Bronchial epithelial cell (primary cell): ENCODE measurements around the gene NFYA. TPM values are rescaled to one million over a fixed set of nuclear protein-coding genes. Genes with fewer than 3 reads are reported as not detected.

Source experiments
- DNase-seq: peaks from one replicate; pipeline ENCODE4 v3.0.0-alpha.2; 2010; ENCODE audit warnings: low read depth
- FAIRE-seq: peaks from 2 replicates; lab custom pipeline; 2011; peaks lifted over from hg19 to GRCh38; lab: Jason Lieb, UNC
- H3K27me3 ChIP-seq: 2 replicates; pipeline ENCODE4 v1.5.1; 2011; ENCODE audit warnings: low read length; ENCODE audit not compliant: control insufficient read depth, insufficient read depth
- H3K36me3 ChIP-seq: 2 replicates; pipeline ENCODE4 v1.5.1; 2011; ENCODE audit warnings: low read length; ENCODE audit not compliant: control insufficient read depth, insufficient read depth
- H3K4me3 ChIP-seq: 2 replicates; pipeline ENCODE4 v1.5.1; 2011; ENCODE audit warnings: mild to moderate bottlenecking, low read depth, low read length, control low read depth
- CTCF ChIP-seq: IDR thresholded peaks from 2 replicates; pipeline ENCODE4 v1.5.1; 2011; ENCODE audit warnings: mild to moderate bottlenecking, moderate library complexity, low read length, control low read depth, inconsistent platforms; ENCODE audit not compliant: insufficient read depth, severe bottlenecking
- total RNA-seq: library from RNA; depleted of rRNA; stranded (reverse); fragments of >200 nt; gene quantifications from 2 replicates; pipeline ENCODE4 v1.2.1, GENCODE V29; 2014

The NFYA gene
- total RNA-seq, 1 donor from 2014 or later: 20.5 TPM

- H3K27me3 ChIP-seq: no peaks in the 10 kb centered on the region
Measured at GRCh38 chr6:41053041-41053440, 19.7 kb upstream of the NFYA start, which contains the start of gene APOBEC2. APOBEC2 (plus strand) TSS chr6:41053202; CDS start chr6:41053348, 146 bp downstream.

GRCh38 chr6:41054511-41054910 is 18.3 kb upstream of the NFYA start:
- no peaks in the 10 kb centered on the region for H3K27me3 ChIP-seq
- no peak for DNase-seq
- H3K36me3 ChIP-seq: no peaks in the 10 kb centered on the region
- TF ChIP-seq CTCF: no peak
- H3K4me3 ChIP-seq: no peak overlapping the region
- no peak for FAIRE-seq

More at GRCh38 chr6:41053041-41053440, 19.7 kb upstream of the NFYA start, which contains the start of gene APOBEC2:
- TF ChIP-seq CTCF: no peak
- Histone ChIP-seq H3K4me3 (no peak within 1 kb of the TSS), H3K36me3 (no peaks in the 10 kb centered on the region)
- FAIRE-seq (no peak), DNase-seq (no peak)

- DNase-seq (no peak), FAIRE-seq (no peak)
- Histone ChIP-seq H3K36me3 (no peaks in the 10 kb centered on the region), H3K4me3 (no peak overlapping the region), H3K27me3 (no peaks in the 10 kb centered on the region)
- TF ChIP-seq CTCF: no peak
Measured at GRCh38 chr6:41055149-41055548, 17.6 kb upstream of the NFYA start.

- FAIRE-seq (no peak), DNase-seq (no peak)
- Histone ChIP-seq H3K27me3 (no peaks in the 10 kb centered on the region), H3K4me3 (no peak overlapping the region), H3K36me3 (no peaks in the 10 kb centered on the region)
- no peak for TF ChIP-seq CTCF
Measured at GRCh38 chr6:41056768-41057490, 15.8 kb upstream of the NFYA start.

- Histone ChIP-seq H3K4me3 (no peak overlapping the region), H3K27me3 (no peaks in the 10 kb centered on the region), H3K36me3 (no peaks in the 10 kb centered on the region)
- TF ChIP-seq CTCF: no peak
- DNase-seq: no peak
- FAIRE-seq: no peak
Measured at GRCh38 chr6:41058783-41059181, 14.0 kb upstream of the NFYA start.
